Effector memory CD8-positive, alpha-beta T cell (primary cell): ENCODE data around the gene DNAJA4.

ENCODE experiments used
- ATAC-seq: fragments of 150-1000 bp; cut with Tn5 transposase; replicated peaks from 2 replicates; pipeline ENCODE4 v1.10.0; 2021; ENCODE audit warnings: mild to moderate bottlenecking, moderate library complexity
- DNase-seq, 3 experiments: peaks; one replicate each; pipeline ENCODE4 v3.0.0; 2021
- H3K27ac Mint-ChIP-seq, 2 donors: one replicate each; pipeline ENCODE4 v1.8.0; 2022; ENCODE audit warnings: mild to moderate bottlenecking in 2 of 2, mixed read lengths in 2 of 2, moderate library complexity in 2 of 2
- H3K27me3 Mint-ChIP-seq, 2 donors: one replicate each; pipeline ENCODE4 v1.8.0; 2022; ENCODE audit warnings: mixed read lengths in 2 of 2
- H3K36me3 Mint-ChIP-seq: one replicate; pipeline ENCODE4 v1.8.0; 2022; ENCODE audit warnings: mild to moderate bottlenecking, moderate library complexity, mixed read lengths; ENCODE audit not compliant: insufficient read depth
- H3K4me1 Mint-ChIP-seq, 2 donors: one replicate each; pipeline ENCODE4 v1.8.0; 2022; ENCODE audit warnings: low read depth in 2 of 2, mixed read lengths in 2 of 2
- H3K4me3 Mint-ChIP-seq, 2 donors: one replicate each; pipeline ENCODE4 v1.8.0; 2022; ENCODE audit warnings: mild to moderate bottlenecking in 2 of 2, mixed read lengths in 2 of 2, moderate library complexity in 2 of 2
- H3K9me3 Mint-ChIP-seq, 2 donors: one replicate each; pipeline ENCODE4 v1.8.0; 2022; ENCODE audit warnings: mixed read lengths in 2 of 2
- total RNA-seq, 9 experiments: gene quantifications; one replicate each; lab custom pipeline; 2026; lab: John Stamatoyannopoulos, UW

The DNAJA4 gene
- 11.2 to 61.8 (median 24.2) reads per million in 9 experiments for total RNA-seq

- Mint-ChIP-seq H3K4me3 (peak within 1 kb of the TSS; percentile 82 to 86), H3K9me3 (no peaks in the 10 kb centered on the region), H3K4me1 (peaks cover 16 to 21% of the 10 kb centered on the region in 2 donors), H3K36me3 (peaks cover 12% of the 10 kb centered on the region), H3K27me3 (no peaks in the 10 kb centered on the region), H3K27ac (peak within 1 kb of the TSS; percentile 85 to 94)
- DNase-seq (peak; percentile 50 to 61 (median 51)), ATAC-seq (peak; percentile 84)
These were observed at the start of gene DNAJA4 for GRCh38 chr15:78264304-78265136. Gene DNAJA4, plus strand, starts transcription at chr15:78264562. Its CDS starts 202 bp downstream, at chr15:78264764.

DNA sequence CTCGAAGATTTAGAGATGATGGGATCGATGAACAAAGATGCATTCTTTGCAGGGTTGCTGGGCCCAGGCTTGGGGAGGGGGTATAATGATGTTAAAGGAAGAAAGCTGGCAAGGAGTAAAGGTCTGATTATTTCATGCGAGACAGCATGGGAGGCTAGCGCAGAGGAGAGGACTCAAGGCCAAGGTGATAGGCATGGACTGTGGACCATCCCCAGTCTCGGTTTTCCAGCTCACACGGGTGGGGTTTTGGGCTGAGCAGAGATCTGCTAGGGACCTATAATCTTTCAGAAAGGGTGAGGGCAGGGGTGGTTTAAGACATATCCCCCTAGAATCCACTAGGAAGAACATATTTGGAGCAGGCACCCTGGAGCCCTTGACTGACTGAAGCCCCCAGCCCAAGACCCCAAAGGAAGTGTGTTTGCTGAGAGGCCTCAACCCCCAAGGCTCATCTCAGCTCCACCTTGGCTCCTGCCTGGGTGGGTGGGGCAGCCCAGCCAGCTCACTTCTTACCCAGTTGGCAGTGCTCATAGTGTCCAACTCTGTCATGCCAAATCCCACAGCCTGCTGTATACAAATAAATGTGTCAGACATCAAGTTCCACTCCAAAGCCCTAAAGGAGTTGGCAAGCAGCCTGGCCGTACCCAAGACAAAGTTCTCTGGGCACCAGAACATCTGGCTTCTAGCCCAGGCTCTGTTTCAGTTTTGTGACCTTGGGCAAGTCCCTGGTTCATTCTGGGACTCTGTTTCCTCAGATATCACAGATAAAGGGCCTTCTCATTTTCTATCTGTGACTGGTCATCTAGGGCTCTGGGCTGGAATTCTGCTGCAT, 47.9 kb upstream of the DNAJA4 start:
- H3K36me3 Mint-ChIP-seq: no peaks in the 10 kb centered on the region
- H3K4me3 Mint-ChIP-seq: no peak overlapping the region
- peaks cover 22 to 33% of the 10 kb centered on the region in 2 donors for H3K27me3 Mint-ChIP-seq
- H3K27ac Mint-ChIP-seq: no peak overlapping the region
- ATAC-seq (no peak), DNase-seq (no peak)
- no peaks in the 10 kb centered on the region for H3K9me3 Mint-ChIP-seq
- no peaks in the 10 kb centered on the region for H3K4me1 Mint-ChIP-seq

- H3K4me3 Mint-ChIP-seq: no peak overlapping the region
These were observed 43.6 kb upstream of the DNAJA4 start for GRCh38 chr15:78220713-78221112.

GRCh38 chr15:78222745-78223395, 41.5 kb upstream of the DNAJA4 start:
- peak overlapping the region; percentile 65 to 66 for H3K27ac Mint-ChIP-seq
- H3K27me3 Mint-ChIP-seq: no peaks in the 10 kb centered on the region
- no peak for DNase-seq
- no peaks in the 10 kb centered on the region for H3K36me3 Mint-ChIP-seq
- H3K9me3 Mint-ChIP-seq: no peaks in the 10 kb centered on the region
- peak overlapping the region; percentile 8 to 28 for H3K4me3 Mint-ChIP-seq
- H3K4me1 Mint-ChIP-seq: peaks cover 13 to 27% of the 10 kb centered on the region in 2 donors
- ATAC-seq: no peak

More at GRCh38 chr15:78220713-78221112, 43.6 kb upstream of the DNAJA4 start:
- no peaks in the 10 kb centered on the region for H3K36me3 Mint-ChIP-seq
- ATAC-seq: no peak
- H3K4me1 Mint-ChIP-seq: peaks cover 12 to 21% of the 10 kb centered on the region in 2 donors
- no peaks in the 10 kb centered on the region for H3K27me3 Mint-ChIP-seq
- H3K9me3 Mint-ChIP-seq: no peaks in the 10 kb centered on the region
- DNase-seq: no peak
- H3K27ac Mint-ChIP-seq: peak overlapping the region in 1 of 2 donors; percentile 4

GRCh38 chr15:78223396-78224022, 40.9 kb upstream of the DNAJA4 start:
- Mint-ChIP-seq H3K27ac (peak overlapping the region; percentile 65 to 66), H3K27me3 (no peaks in the 10 kb centered on the region), H3K9me3 (no peaks in the 10 kb centered on the region), H3K36me3 (no peaks in the 10 kb centered on the region), H3K4me1 (peaks cover 13 to 27% of the 10 kb centered on the region in 2 donors), H3K4me3 (peak overlapping the region; percentile 8 to 28)
- ATAC-seq: peak; percentile 32
- no peak for DNase-seq

DNA sequence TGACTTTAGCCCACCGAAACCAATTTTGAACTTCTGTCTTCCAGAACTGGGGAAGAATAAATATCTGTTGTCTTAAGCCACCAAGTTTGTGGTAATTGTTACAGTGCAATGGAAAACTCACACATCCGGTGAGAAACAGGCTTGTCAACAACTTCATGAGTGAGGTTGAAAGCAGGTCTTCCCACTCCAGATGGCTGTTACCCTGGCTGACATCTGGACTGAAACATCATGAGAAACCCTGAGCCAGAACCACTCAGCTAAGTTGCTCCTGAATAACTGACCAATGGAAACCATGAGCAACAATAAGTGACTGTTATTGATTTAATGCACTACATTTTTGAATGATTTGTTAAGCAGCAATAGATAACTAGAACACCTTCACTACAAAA, 40.3 kb upstream of the DNAJA4 start:
- H3K27me3 Mint-ChIP-seq: no peaks in the 10 kb centered on the region
- H3K27ac Mint-ChIP-seq: peak overlapping the region; percentile 65 to 66
- ATAC-seq (peak; percentile 54), DNase-seq (no peak)
- H3K36me3 Mint-ChIP-seq: no peaks in the 10 kb centered on the region
- H3K4me3 Mint-ChIP-seq: peak overlapping the region in 1 of 2 donors; percentile 28
- H3K9me3 Mint-ChIP-seq: no peaks in the 10 kb centered on the region
- H3K4me1 Mint-ChIP-seq: peaks cover 13 to 27% of the 10 kb centered on the region in 2 donors

DNA sequence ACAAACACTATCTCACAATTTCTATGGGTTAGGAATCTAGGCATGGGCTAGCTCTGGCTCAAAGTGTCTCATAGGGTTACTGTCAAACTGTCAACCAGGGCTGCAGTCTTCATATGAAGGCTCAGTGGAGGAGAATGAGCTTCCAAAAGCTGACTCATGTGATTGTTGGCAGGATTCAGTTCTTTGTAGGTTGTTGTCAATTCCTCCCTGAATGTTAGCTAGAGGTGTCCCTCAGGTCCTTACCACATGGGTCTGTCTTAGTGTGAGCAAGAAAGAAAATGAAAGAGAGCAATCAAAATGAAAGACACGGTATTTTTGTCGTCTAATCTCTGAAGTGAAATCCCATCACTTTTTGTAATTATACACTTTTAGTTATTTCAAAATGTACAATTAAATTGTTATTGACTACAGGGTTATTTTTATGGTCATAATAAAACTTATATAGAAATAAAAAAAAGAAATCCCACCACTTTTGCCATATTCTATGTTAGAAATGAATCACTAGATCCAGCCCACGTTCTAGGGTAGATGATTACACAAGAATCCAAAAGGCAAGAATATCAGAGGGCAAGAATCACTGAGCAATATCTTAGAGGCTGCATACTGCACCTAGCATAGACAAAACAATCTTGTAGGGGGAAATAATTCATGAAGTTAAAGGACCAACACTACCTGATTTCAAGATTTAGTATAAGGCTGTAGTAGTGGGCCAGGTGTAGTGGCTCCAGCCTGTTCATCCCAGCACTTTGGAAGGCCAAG, 38.4 kb upstream of the DNAJA4 start:
- ATAC-seq (no peak), DNase-seq (no peak)
- peak overlapping the region in 1 of 2 donors; percentile 39 for H3K4me3 Mint-ChIP-seq
- no peaks in the 10 kb centered on the region for H3K36me3 Mint-ChIP-seq
- no peaks in the 10 kb centered on the region for H3K27me3 Mint-ChIP-seq
- no peaks in the 10 kb centered on the region for H3K9me3 Mint-ChIP-seq
- H3K27ac Mint-ChIP-seq: peak overlapping the region in 1 of 2 donors; percentile 39
- peaks cover 13 to 27% of the 10 kb centered on the region in 2 donors for H3K4me1 Mint-ChIP-seq

- Mint-ChIP-seq H3K4me3 (no peak overlapping the region), H3K4me1 (peaks cover 12 to 21% of the 10 kb centered on the region in 2 donors), H3K9me3 (no peaks in the 10 kb centered on the region), H3K27me3 (peaks cover 4 to 5% of the 10 kb centered on the region in 2 donors), H3K27ac (no peak overlapping the region), H3K36me3 (no peaks in the 10 kb centered on the region)
- ATAC-seq (no peak), DNase-seq (no peak)
These were observed 35.9 kb upstream of the DNAJA4 start for GRCh38 chr15:78228356-78228996.

GRCh38 chr15:78229431-78230406, 34.6 kb upstream of the DNAJA4 start:
- ATAC-seq (no peak), DNase-seq (no peak)
- H3K9me3 Mint-ChIP-seq: no peaks in the 10 kb centered on the region
- peaks cover 11 to 17% of the 10 kb centered on the region in 2 donors for H3K27me3 Mint-ChIP-seq
- no peak overlapping the region for H3K4me3 Mint-ChIP-seq
- H3K36me3 Mint-ChIP-seq: no peaks in the 10 kb centered on the region
- peaks cover 3 to 9% of the 10 kb centered on the region in 2 donors for H3K4me1 Mint-ChIP-seq
- H3K27ac Mint-ChIP-seq: no peak overlapping the region

DNA sequence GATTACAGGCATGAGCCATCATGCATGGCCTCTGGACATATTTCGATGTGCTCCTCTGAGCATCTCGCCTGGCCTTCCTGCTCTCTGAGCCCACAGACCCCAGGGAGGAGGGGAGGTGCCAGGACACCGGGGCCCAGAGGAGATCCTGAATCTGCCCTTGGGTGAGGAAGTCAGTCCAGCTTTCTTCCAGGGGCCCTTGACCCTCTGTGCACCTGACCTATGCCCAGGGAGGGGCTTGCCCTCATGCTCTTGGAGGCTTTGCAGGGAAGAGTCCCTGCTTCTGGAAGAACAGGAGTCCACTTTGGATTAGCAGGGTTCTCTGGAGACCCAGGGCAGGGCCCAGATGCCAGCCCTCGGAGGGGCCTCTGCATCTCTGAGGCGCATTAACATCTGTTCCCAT, 31.4 kb upstream of the DNAJA4 start:
- H3K4me3 Mint-ChIP-seq: no peak overlapping the region

GRCh38 chr15:78233496-78233895, 30.9 kb upstream of the DNAJA4 start:
- ATAC-seq (no peak), DNase-seq (no peak)
- Mint-ChIP-seq H3K27ac (no peak overlapping the region), H3K4me3 (no peak overlapping the region), H3K36me3 (no peaks in the 10 kb centered on the region), H3K9me3 (no peaks in the 10 kb centered on the region), H3K4me1 (no peaks in the 10 kb centered on the region), H3K27me3 (peaks cover 14 to 38% of the 10 kb centered on the region in 2 donors)

More for the DNA sequence above, 31.4 kb upstream of the DNAJA4 start:
- Mint-ChIP-seq H3K36me3 (no peaks in the 10 kb centered on the region), H3K27ac (peak overlapping the region in 1 of 2 donors; percentile 62), H3K4me1 (no peaks in the 10 kb centered on the region), H3K27me3 (peaks cover 14 to 38% of the 10 kb centered on the region in 2 donors), H3K9me3 (no peaks in the 10 kb centered on the region)
- no peak for DNase-seq
- no peak for ATAC-seq
